Tibial nerve (tissue), 4 donors: Measurements from ENCODE around the gene OLFM4.

Experiments used
- CTCF ChIP-seq, 5 experiments: fragments of 200-600 bp in 3 of 5; fragments of 450-650 bp in 2 of 5; sonication (generic) in 3 of 5; IDR thresholded peaks; one replicate each; pipeline ENCODE4 v1.5.1; 2016 to 2019; ENCODE audit warnings: antibody characterized with exemption in 5 of 5, mild to moderate bottlenecking in 3 of 5, moderate library complexity in 2 of 5
- EP300 ChIP-seq, 2 donors: sonication (generic); formaldehyde crosslinking; IDR thresholded peaks; one replicate each; pipeline ENCODE4 v1.6.1; 2017; ENCODE audit warnings: antibody characterized with exemption in 2 of 2, mild to moderate bottlenecking in 1 of 2
- POLR2A ChIP-seq, 2 donors: fragments of 450-650 bp; IDR thresholded peaks; one replicate each; pipeline ENCODE4 v1.6.1; 2017; ENCODE audit warnings: antibody characterized with exemption in 2 of 2, mild to moderate bottlenecking in 2 of 2, moderate library complexity in 2 of 2

GRCh38 chr13:53014495-53015443 is 13.8 kb upstream of the OLFM4 start:
- no peak for TF ChIP-seq EP300 (IDR thresholded peaks at IDR 0.05)
- no peak for TF ChIP-seq CTCF (IDR thresholded peaks at IDR 0.05)
- no peak for TF ChIP-seq POLR2A (IDR thresholded peaks at IDR 0.05)
